Fibroblast of skin of right quadriceps (primary cell): Measurements from ENCODE around the gene HLF.

Source experiments
- DNase-seq: peaks from one replicate; pipeline ENCODE4 v3.0.0-alpha.2; 2013

The HLF gene

GRCh38 chr17:55292094-55292493 lies 27.3 kb downstream of the HLF start:
- DNase-seq, result no peak

DNA sequence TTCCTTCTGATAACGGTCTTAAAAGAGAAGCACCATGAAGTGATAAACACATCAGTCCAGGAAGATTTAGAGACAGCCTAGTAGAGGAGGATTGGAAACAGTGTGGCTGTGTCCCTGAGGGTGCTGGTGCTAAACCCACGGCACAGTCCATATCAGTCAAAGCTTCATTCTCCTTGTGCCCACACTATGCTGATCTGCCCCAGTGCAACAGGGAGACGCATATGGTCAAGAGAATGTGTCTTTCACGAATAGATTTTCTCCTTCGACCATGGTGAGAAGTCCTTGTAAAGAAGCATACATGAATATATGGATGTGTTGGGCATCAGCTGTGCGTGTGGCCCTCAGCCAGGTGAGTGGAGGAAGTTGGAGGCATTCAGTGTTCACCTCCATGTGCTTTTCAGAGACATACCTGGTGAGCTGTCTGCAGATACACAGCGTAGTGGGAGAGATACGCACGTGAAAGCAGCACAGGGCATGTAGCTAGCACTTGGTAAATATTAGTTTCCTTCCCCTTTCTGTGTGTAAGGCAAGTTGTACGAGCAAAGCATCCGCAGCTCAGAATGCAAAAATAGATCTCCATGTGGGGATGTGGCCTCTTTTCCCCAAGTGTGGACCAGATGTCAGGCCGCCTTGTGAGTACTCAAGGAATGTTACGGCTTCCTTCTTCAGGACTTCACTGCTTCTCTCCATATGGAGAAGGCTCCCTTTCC lies 29.4 kb downstream of the HLF start:
- DNase-seq, result peak; percentile 28

- peak; percentile 28 for DNase-seq
These were observed 30.8 kb downstream of the HLF start for GRCh38 chr17:55295411-55296170.

DNA sequence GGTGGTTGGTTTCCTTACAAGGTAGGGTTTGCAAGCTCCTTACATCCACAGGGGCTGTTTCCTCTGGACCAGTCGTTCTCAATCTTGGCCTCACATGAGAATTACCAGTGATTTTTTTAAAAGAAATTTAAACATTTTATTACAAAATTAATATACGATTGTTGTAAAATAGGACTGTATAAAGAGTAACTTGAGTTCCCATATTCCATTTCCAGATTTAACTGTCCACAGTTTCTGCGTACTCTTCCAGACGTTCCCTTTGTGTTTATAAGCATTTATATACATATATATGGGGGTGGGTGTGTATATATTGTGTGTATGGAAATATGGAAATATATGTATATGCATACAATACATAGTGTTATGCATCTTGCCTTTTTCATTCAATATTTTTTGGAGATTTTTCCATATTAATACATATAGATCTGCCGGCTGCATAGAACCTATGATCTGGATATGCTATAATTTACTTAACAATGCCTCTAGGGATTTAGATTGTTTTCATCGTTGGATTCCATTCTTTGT lies 31.5 kb downstream of the HLF start:
- DNase-seq, result no peak

DNA sequence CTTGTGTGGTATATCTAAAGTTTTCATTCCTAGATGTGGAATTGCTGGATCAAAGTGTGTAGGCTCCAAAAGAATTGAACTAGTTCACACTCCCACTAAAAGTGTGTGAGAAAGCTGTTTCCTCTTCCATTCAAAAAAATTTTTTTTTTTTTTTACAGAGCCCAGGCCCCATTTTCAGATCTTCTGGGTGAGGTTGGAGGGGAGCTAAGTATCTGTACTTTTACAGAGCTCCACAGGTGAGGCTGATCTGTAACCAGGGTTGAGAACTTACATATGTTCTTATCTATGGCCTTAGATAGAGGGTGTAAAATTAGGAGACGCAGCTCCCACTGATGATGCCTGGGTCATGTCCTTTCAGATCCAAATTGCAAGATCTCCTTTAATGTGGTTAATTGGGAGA lies 31.9 kb downstream of the HLF start:
- DNase-seq, result no peak

- DNase-seq, result no peak
These were observed 33.5 kb downstream of the HLF start for GRCh38 chr17:55298111-55298730.

DNA sequence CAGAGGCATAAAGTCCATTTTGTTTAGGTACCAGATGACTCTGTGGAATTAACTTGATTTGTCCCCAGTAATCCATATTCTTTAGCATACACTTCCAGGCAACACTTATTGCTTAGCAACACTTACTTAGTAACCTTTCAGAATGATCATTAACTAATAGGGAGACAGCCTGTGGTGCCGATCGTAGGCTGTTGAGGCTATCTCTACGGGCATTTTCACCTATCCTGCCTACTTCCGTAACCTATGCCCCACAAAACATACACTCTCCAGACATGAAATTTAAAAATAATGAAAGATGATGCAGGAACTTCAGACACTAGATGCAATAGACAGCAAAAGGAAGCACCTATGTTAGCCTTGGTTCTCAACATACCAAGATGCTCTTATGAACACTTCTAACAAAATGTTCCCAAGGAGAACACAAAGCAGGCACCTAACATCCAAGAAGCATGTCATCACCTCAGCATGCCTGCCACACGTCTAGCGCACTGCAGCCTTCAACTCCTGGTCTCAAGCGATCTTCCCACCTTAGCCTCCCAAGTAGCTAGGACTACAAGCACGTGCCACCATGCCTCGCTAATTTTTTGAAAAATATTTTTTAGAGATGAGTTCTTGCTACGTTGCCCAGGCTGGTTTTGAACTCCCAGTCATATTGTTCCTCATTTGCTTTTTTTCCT lies 34.5 kb downstream of the HLF start:
- no peak for DNase-seq

GRCh38 chr17:55299890-55300289 lies 35.1 kb downstream of the HLF start:
- DNase-seq, result no peak

- no peak for DNase-seq
These were observed 35.9 kb downstream of the HLF start for GRCh38 chr17:55300479-55301290.

DNA sequence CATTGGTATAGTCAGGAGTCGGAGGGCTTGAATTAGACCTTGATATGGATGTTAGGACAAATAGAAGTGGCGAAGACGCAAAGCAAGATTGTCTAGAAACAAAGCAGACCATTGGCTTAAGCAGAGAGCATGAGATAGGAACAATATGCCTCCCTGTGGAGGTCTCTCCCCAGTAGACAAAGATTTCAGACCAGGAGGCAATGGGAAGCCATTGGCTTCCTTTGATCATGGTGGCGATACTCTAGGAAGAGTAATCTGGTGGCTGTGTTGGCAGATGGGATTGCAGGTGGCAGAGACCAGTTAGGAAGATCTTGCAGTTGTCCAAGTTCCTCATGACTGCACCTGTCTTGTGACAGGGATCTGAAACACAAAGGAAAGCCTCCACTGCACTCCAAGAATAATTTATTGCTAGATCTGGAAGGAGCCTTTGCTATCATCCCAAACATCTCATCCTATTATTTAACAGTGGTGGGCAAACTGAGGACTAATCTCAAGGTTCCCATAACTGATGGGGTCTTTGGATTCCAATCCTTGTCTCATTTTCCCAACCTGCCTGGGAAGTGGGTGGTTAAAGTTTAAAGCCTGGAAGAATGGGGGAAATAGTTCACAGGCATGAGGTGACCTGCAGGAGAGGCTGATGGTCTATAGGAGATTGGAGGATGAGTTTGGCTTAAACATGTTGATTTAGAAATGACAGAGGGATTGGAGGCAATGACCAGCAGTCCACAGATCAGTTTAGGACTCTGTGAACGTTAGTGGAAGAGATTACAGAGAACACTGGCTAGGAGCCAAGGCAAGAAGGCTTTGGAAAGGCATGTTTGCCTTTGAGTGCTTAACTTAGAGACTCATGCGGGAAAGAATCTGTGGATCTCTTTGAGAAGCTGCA lies 37.0 kb downstream of the HLF start:
- no peak for DNase-seq

DNA sequence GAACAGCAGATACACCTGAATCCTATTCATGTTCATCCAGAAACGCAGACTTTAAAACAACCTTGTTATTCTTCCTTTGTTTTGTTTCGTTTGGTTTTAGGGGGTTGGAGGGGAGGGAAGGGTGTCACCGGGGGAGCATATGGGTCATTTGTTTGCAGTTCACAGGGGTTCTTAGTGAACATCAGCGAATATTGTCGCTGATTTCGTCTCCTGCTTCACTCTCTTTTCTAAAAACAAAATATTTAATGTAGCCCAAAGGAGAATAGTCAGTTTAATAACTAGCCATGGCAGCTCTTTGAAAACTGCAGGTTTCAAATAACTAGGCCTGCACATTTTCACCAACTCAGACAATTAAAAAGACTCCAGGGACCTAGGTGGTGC lies 37.6 kb downstream of the HLF start:
- no peak for DNase-seq

DNA sequence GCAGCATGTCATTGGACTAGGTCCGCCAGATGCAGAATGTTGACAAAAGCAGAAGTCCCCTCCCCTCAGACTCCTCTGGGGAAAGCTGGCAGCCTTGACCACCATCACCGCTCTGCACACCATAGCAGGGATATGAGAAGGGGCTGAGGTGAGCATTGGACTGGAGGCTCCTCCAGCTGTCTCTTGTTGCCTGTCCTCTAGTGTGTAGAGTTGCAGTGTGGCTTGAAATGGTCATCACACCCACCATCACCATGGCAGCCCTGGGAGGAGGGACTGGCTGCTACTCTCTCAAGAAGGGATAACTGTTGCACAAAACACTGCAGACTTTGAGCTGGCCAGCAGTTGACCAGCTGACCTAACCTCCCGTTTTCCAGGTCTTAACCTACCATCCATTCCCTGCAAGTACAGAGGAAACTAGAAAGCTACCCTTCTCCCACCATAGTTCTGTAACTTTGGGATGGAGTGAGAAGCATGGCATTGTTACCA lies 38.3 kb downstream of the HLF start:
- DNase-seq, result no peak

- DNase-seq, result peak; percentile 10
These were observed 39.0 kb downstream of the HLF start for GRCh38 chr17:55303701-55304145.

- DNase-seq, result no peak
These were observed 39.6 kb downstream of the HLF start for GRCh38 chr17:55304171-55304859.

DNA sequence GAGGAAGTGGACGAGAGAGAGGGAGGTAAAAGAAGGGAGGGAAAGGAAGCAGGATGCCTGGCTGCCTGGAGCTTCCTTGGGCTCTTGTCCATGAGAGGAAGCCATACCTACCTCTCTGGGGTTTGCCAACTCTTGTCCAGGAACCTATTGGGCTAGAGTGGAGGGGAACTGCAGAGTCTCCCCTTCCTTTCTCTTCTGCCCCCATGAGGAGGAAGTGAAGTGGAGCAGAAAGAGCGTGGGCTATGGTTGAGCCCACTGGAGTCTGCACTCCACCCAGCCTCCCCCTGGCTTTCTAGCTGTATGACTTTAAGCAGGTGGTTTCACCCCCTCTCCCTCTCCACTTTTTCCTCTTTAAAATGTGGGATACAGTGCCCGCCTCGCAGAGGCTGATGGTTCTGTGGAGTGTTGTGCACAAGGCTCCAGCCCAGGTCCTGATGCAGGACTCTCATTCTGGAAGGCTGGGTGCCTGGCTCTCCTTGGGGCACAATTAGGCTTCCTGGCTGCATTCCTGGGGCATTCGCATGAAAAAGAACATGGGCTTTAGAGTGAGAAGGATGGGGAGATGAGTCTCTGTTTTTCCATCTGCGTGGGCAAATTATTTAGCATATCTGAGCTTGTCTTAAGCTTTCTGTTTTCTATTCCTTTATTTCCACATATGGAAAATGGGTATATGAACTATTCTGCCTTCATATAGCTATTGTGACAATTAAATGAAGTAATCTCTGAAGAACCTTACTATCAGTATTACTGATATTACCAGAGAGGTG lies 40.7 kb downstream of the HLF start:
- no peak for DNase-seq

DNA sequence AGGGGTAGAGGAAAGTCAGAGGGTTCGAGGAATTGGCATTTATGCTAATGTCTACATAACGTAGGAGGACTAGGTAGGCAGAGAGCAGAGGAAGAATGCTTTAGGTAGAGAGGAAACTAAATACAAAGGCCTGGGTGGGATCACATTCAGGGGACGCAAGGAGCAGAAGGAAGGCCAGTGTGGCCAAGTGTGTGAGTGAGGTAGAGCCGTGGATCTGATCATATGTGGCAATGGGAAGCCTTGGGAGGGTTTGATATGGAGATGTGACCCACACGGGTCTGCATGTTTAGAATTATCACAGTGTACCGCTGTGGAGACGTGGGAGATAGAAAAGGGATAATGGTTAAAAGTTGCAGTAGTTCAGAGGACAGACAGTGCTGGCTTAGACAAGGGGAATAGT lies 43.1 kb downstream of the HLF start:
- no peak for DNase-seq

DNA sequence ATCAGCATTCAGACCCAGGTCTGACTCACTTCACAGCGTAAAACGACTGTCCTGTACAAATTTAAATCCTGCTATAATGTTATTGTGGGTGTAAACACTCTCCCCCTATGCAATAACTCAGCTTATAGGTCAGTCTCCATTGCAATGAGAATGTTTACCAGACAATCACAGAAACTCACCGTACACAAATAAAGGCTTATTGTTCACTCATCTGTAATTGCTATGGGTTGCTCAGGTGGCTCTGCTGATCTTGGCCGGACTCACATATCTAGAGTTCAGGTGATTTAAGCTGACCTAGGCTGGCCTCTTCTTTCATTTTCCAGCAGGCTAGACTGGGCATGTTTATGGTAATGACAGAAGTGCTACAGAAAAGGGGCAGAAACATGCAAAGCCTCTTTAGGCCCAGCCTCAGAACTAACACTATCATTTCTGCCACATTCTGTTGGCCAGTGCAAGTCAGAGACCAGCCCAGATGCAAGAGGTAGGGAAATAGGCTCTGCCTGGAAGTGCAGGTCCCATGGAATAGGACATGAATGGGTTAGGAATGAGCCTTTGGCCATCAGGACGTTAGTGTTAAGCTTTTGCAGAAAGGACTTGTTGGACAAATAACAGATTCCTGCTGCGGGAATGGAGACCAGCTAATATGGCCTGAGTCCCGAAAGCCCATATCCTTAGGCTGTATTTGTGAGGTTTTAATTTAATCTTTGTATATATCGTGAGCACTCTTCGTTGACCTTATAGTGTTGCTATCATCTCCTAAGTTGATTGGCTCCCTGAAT lies 44.0 kb downstream of the HLF start:
- no peak for DNase-seq

DNA sequence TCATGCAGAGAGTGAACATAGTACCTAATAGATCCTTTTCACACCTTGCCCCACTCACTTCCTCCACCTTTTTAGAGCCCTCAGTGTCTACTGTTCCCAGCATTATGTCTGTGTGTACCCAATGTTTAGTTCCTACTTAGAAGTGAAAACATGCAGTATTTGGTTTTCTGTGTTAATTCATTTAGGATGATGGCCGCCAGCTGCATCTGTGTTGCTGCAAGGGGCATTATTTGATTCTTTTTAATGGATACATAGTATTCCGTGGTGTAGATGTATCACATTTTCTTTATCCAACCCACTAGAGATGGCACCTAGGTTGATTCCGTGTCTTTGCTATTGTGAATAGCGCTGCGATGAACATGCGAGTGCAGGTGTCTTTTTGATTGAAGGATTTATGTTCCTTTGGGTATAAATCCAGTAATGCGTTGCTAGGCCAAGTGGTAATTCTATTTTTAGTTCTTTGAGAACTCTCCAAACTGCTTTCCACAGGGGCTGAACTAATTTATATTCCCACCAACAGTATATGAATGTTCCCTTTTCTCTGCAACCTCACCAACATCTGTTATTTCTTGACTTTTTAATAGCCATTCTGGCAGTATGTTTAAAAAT lies 47.1 kb downstream of the HLF start:
- no peak for DNase-seq
